PC-3 (cell line): ENCODE measurements around the gene TH.

Experiments used
- CTCF ChIP-seq: fragments of 300-600 bp; sonication (generic); conservative IDR thresholded peaks from 2 replicates; pipeline ENCODE4 v1.5.1; 2017; ENCODE audit warnings: antibody characterized with exemption, low read depth, mild to moderate bottlenecking, low read length
- EZH2 ChIP-seq: fragments of 300-600 bp; sonication (generic); IDR thresholded peaks from one replicate; pipeline ENCODE4 v1.6.1; 2017; ENCODE audit warnings: antibody characterized with exemption, mild to moderate bottlenecking, low read length; ENCODE audit not compliant: unreplicated experiment
- EZH2phosphoT487 ChIP-seq: fragments of 300-600 bp; sonication (generic); IDR thresholded peaks from 2 replicates; pipeline ENCODE4 v1.6.1; 2018; ENCODE audit warnings: mild to moderate bottlenecking, antibody characterized with exemption, low read length, borderline replicate concordance

GRCh38 chr11:2120359-2121100 lies 51.1 kb downstream of the TH start:
- TF ChIP-seq CTCF (no peak), EZH2 (no peak), EZH2phosphoT487 (no peak)
